KOPT-K1 (cell line): ENCODE measurements around the gene RUNX1.
"Not testable (repeated sequence)": the region's sequence is repeated elsewhere in the genome, so short reads cannot be mapped to it uniquely, and the experiment has no call there.

Experiments used
- H3K27ac ChIP-seq: fragments of 200-600 bp; sonication (generic); 2 replicates; pipeline ENCODE4 v1.5.1; 2016; ENCODE audit warnings: antibody characterized with exemption, mild to moderate bottlenecking, low read depth, low read length; ENCODE audit not compliant: poor library complexity, severe bottlenecking
- H3K36me3 ChIP-seq: fragments of 200-600 bp; sonication (generic); 2 replicates; pipeline ENCODE4 v1.5.1; 2017; ENCODE audit warnings: antibody characterized with exemption, mild to moderate bottlenecking, low read length, moderate library complexity; ENCODE audit not compliant: insufficient read depth
- H3K9me3 ChIP-seq: fragments of 200-600 bp; sonication (generic); 2 replicates; pipeline ENCODE4 v1.5.1; 2017; ENCODE audit warnings: antibody characterized with exemption, low read length, mild to moderate bottlenecking; ENCODE audit not compliant: insufficient read depth, poor library complexity, severe bottlenecking

Gene RUNX1

GRCh38 chr21:35004314-35004713 is 44.8 kb downstream of the RUNX1 start:
- H3K36me3 ChIP-seq: peaks cover 36% of the 10 kb centered on the region
- H3K9me3 ChIP-seq: no peaks in the 10 kb centered on the region
- peak overlapping the region; percentile 98 for H3K27ac ChIP-seq

GRCh38 chr21:35002879-35003722 is 46.0 kb downstream of the RUNX1 start:
- H3K27ac ChIP-seq: peak overlapping the region; percentile 98
- peaks cover 31% of the 10 kb centered on the region for H3K36me3 ChIP-seq
- no peaks in the 10 kb centered on the region for H3K9me3 ChIP-seq

GRCh38 chr21:34999397-34999941 is 49.6 kb downstream of the RUNX1 start:
- Histone ChIP-seq H3K27ac (peak overlapping the region; percentile 71), H3K9me3 (no peaks in the 10 kb centered on the region), H3K36me3 (peaks cover 41% of the 10 kb centered on the region)

GRCh38 chr21:34998176-34998575 is 50.9 kb downstream of the RUNX1 start:
- Histone ChIP-seq H3K27ac (peak overlapping the region; percentile 71), H3K36me3 (peaks cover 44% of the 10 kb centered on the region), H3K9me3 (no peaks in the 10 kb centered on the region)

- Histone ChIP-seq H3K36me3 (peaks cover 46% of the 10 kb centered on the region), H3K27ac (peak overlapping the region; percentile 71), H3K9me3 (no peaks in the 10 kb centered on the region)
These were observed 51.8 kb downstream of the RUNX1 start for GRCh38 chr21:34997294-34997693.

GRCh38 chr21:34996304-34997101 is 52.6 kb downstream of the RUNX1 start:
- Histone ChIP-seq H3K27ac (peak overlapping the region; percentile 71), H3K9me3 (no peaks in the 10 kb centered on the region), H3K36me3 (peaks cover 53% of the 10 kb centered on the region)

GRCh38 chr21:34995979-34996303 is 53.2 kb downstream of the RUNX1 start:
- peak overlapping the region; percentile 71 for H3K27ac ChIP-seq
- H3K36me3 ChIP-seq: peaks cover 59% of the 10 kb centered on the region
- H3K9me3 ChIP-seq: no peaks in the 10 kb centered on the region

- Histone ChIP-seq H3K9me3 (no peaks in the 10 kb centered on the region), H3K36me3 (peaks cover 63% of the 10 kb centered on the region), H3K27ac (no peak overlapping the region)
These were observed 54.1 kb downstream of the RUNX1 start for GRCh38 chr21:34994766-34995631.

GRCh38 chr21:34993521-34993921 is 55.6 kb downstream of the RUNX1 start:
- not testable (repeated sequence) for H3K9me3 ChIP-seq
- Histone ChIP-seq H3K27ac (peak overlapping the region; percentile 55), H3K36me3 (peaks cover 61% of the 10 kb centered on the region)

- no peaks in the 10 kb centered on the region for H3K9me3 ChIP-seq
- peak overlapping the region; percentile 55 for H3K27ac ChIP-seq
- H3K36me3 ChIP-seq: peaks cover 63% of the 10 kb centered on the region
These were observed 56.2 kb downstream of the RUNX1 start for GRCh38 chr21:34992736-34993398.

- Histone ChIP-seq H3K9me3 (no peaks in the 10 kb centered on the region), H3K36me3 (peaks cover 58% of the 10 kb centered on the region), H3K27ac (peak overlapping the region; percentile 35)
These were observed 56.9 kb downstream of the RUNX1 start for GRCh38 chr21:34992180-34992579.

GRCh38 chr21:34991366-34991957 is 57.6 kb downstream of the RUNX1 start:
- Histone ChIP-seq H3K36me3 (peaks cover 58% of the 10 kb centered on the region), H3K27ac (peak overlapping the region; percentile 35)

GRCh38 chr21:34990842-34991241 is 58.3 kb downstream of the RUNX1 start:
- Histone ChIP-seq H3K36me3 (peaks cover 58% of the 10 kb centered on the region), H3K9me3 (no peaks in the 10 kb centered on the region), H3K27ac (peak overlapping the region; percentile 35)

More at GRCh38 chr21:34991366-34991957, 57.6 kb downstream of the RUNX1 start:
- H3K9me3 ChIP-seq: no peaks in the 10 kb centered on the region
